ENCODE measurements around the gene CFDP1.

GRCh38 chr16:75254359-75254837 is 178.9 kb downstream of the CFDP1 start:
- TF ChIP-seq CTCF (IDR thresholded peaks at IDR 0.05): no peak
- TF ChIP-seq EZH2 (IDR thresholded peaks at IDR 0.05; ENCODE audit: borderline replicate concordance, insufficient read depth, low read depth, low read length, poor library complexity, severe bottlenecking): no peak

All from B cell (primary cell).